T-helper 17 cell (primary cell): ENCODE measurements around the gene ALDH16A1. TPM values are rescaled to one million over a fixed set of nuclear protein-coding genes. Genes with fewer than 3 reads are reported as not detected.

ENCODE experiments used
- ATAC-seq: fragments of 150-1000 bp; cut with Tn5 transposase; 2 replicates; pipeline ENCODE4 v1.10.0; 2021; ENCODE audit warnings: mild to moderate bottlenecking, moderate library complexity
- DNase-seq, 3 donors: peaks; one replicate each; pipeline versions ENCODE4 v3.0.0 to v3.0.0-alpha.2; 2020 to 2021
- H3K9me3 ChIP-seq: one replicate; pipeline ENCODE4 v1.7.0; 2013; ENCODE audit warnings: low read length, mild to moderate bottlenecking; ENCODE audit not compliant: control insufficient read depth, poor library complexity, severe bottlenecking
- H3K27ac Mint-ChIP-seq: one replicate; pipeline ENCODE4 v1.8.0; 2022; ENCODE audit warnings: mild to moderate bottlenecking, moderate library complexity, mixed read lengths
- H3K27me3 Mint-ChIP-seq: one replicate; pipeline ENCODE4 v1.8.0; 2022; ENCODE audit warnings: mixed read lengths
- H3K36me3 Mint-ChIP-seq: one replicate; pipeline ENCODE4 v1.8.0; 2022; ENCODE audit warnings: low read depth, mixed read lengths
- H3K4me1 Mint-ChIP-seq: one replicate; pipeline ENCODE4 v1.8.0; 2022; ENCODE audit warnings: mild to moderate bottlenecking, mixed read lengths
- H3K4me3 Mint-ChIP-seq: one replicate; pipeline ENCODE4 v1.8.0; 2022; ENCODE audit warnings: mild to moderate bottlenecking, moderate library complexity, mixed read lengths
- total RNA-seq, 4 donors: library from RNA in 2 of 4; stranded (reverse) in 2 of 4; gene quantifications; one replicate each; pipeline ENCODE4 v1.2.3 and lab custom pipeline; 2022 to 2026

Gene ALDH16A1
- total RNA-seq, 2 donors from 2014 or later = 34.8 to 38.0 TPM

GRCh38 chr19:49518033-49518432, 65.0 kb downstream of the ALDH16A1 start:
- peaks cover 12% of the 10 kb centered on the region for H3K4me1 Mint-ChIP-seq
- H3K4me3 Mint-ChIP-seq = no peak overlapping the region

More at GRCh38 chr19:49518033-49518432, 65.0 kb downstream of the ALDH16A1 start:
- Mint-ChIP-seq H3K36me3 (no peaks in the 10 kb centered on the region), H3K27me3 (no peaks in the 10 kb centered on the region), H3K27ac (no peak overlapping the region)
- ATAC-seq (no peak), DNase-seq (no peak)
- H3K9me3 ChIP-seq = no peaks in the 10 kb centered on the region

Other genes starting within 250 kb of the ALDH16A1 start
- gene SLC6A16, start 128.0 kb upstream of the ALDH16A1 start, total RNA-seq = 1 to 10 TPM; 3.1 to 3.7 TPM
- gene CD37, start 117.8 kb upstream of the ALDH16A1 start, total RNA-seq = 100 to 1,000 TPM; 288 to 373 TPM
- gene TEAD2, start 90.8 kb upstream of the ALDH16A1 start, total RNA-seq = under 1 TPM in 1 of 2 donors, not detected in 1; 0.17 TPM
- not detected for gene DKKL1, start 89.3 kb upstream of the ALDH16A1 start, total RNA-seq
- under 1 TPM in 1 of 2 donors, not detected in 1; 0.86 TPM for gene KASH5, start 65.0 kb upstream of the ALDH16A1 start, total RNA-seq
- not detected for gene PTH2, start 29.8 kb upstream of the ALDH16A1 start, total RNA-seq
- not detected for gene GFY, start 27.8 kb upstream of the ALDH16A1 start, total RNA-seq
- gene SLC17A7, start 11.7 kb upstream of the ALDH16A1 start, total RNA-seq = not detected
- gene PIH1D1, start 1.4 kb upstream of the ALDH16A1 start, total RNA-seq = 100 to 1,000 TPM; 147 to 150 TPM
- gene FLT3LG, start 21.0 kb downstream of the ALDH16A1 start, total RNA-seq = 100 to 1,000 TPM; 349 to 455 TPM
- 1,000 to 10,000 TPM; 5,253 to 5,291 TPM for gene RPL13A, start 34.4 kb downstream of the ALDH16A1 start, total RNA-seq
- gene RPS11, start 43.2 kb downstream of the ALDH16A1 start, total RNA-seq = 1,000 to 10,000 TPM; 2,538 to 2,634 TPM
- 10 to 100 TPM; 18.7 to 24.6 TPM for gene FCGRT, start 59.4 kb downstream of the ALDH16A1 start, total RNA-seq
- gene RCN3, start 74.8 kb downstream of the ALDH16A1 start, total RNA-seq = 1 to 10 TPM in 1 of 2 donors, under 1 TPM in 1; 0.97 to 1.3 TPM
- 100 to 1,000 TPM; 161 to 195 TPM for gene NOSIP, start 127.3 kb downstream of the ALDH16A1 start, total RNA-seq
- 1 to 10 TPM; 1.1 to 1.3 TPM for gene PRRG2, start 128.1 kb downstream of the ALDH16A1 start, total RNA-seq
- gene PRR12, start 138.0 kb downstream of the ALDH16A1 start, total RNA-seq = 10 to 100 TPM; 44.6 to 50.7 TPM
- gene RRAS, start 186.9 kb downstream of the ALDH16A1 start, total RNA-seq = 1 to 10 TPM; 6.6 to 9.1 TPM
- gene SCAF1, start 189.0 kb downstream of the ALDH16A1 start, total RNA-seq = 10 to 100 TPM; 34.1 to 36.3 TPM
- 100 to 1,000 TPM; 162 to 181 TPM for gene IRF3, start 212.6 kb downstream of the ALDH16A1 start, total RNA-seq
- 10 to 100 TPM; 10.2 to 15.6 TPM for gene BCL2L12, start 212.7 kb downstream of the ALDH16A1 start, total RNA-seq
- 10 to 100 TPM; 83.9 to 97.7 TPM for gene PRMT1, start 224.0 kb downstream of the ALDH16A1 start, total RNA-seq
- gene ADM5, start 236.4 kb downstream of the ALDH16A1 start, total RNA-seq = 1 to 10 TPM; 2.8 to 2.9 TPM
- gene CPT1C, start 237.9 kb downstream of the ALDH16A1 start, total RNA-seq = 1 to 10 TPM in 1 of 2 donors, under 1 TPM in 1; 0.31 to 1.0 TPM